GM10847 (cell line): Measurements from ENCODE around the gene TAP1.

Source experiments
- POLR2A ChIP-seq: IDR thresholded peaks from 2 replicates; pipeline ENCODE4 v1.6.1; 2011; ENCODE audit not compliant: insufficient read length; ENCODE audit errors: extremely low read depth

TAP1 gene

GRCh38 chr6:32867554-32868256, 14.2 kb upstream of the TAP1 start:
- no peak for TF ChIP-seq POLR2A

GRCh38 chr6:32867022-32867477, 13.5 kb upstream of the TAP1 start:
- TF ChIP-seq POLR2A = no peak

- no peak for TF ChIP-seq POLR2A
Measured at GRCh38 chr6:32865724-32866443, 12.4 kb upstream of the TAP1 start.

GRCh38 chr6:32862725-32863124, 9.2 kb upstream of the TAP1 start:
- no peak for TF ChIP-seq POLR2A

- TF ChIP-seq POLR2A = no peak
Measured at GRCh38 chr6:32860674-32861073, 7.2 kb upstream of the TAP1 start.

- TF ChIP-seq POLR2A = no peak
Measured at GRCh38 chr6:32858194-32858593, 4.7 kb upstream of the TAP1 start.

GRCh38 chr6:32857156-32857891, 3.8 kb upstream of the TAP1 start:
- TF ChIP-seq POLR2A = no peak

- no peak for TF ChIP-seq POLR2A
Measured at GRCh38 chr6:32855467-32856174, 2.1 kb upstream of the TAP1 start.

- TF ChIP-seq POLR2A = no peak
Measured at GRCh38 chr6:32854376-32855178, 1.1 kb upstream of the TAP1 start.

GRCh38 chr6:32852844-32853540, 512 bp downstream of the TAP1 start:
- no peak for TF ChIP-seq POLR2A

GRCh38 chr6:32852018-32852843, 1.3 kb downstream of the TAP1 start:
- TF ChIP-seq POLR2A = no peak

GRCh38 chr6:32851025-32851424, 2.5 kb downstream of the TAP1 start:
- TF ChIP-seq POLR2A = no peak

GRCh38 chr6:32849126-32849525, 4.4 kb downstream of the TAP1 start:
- TF ChIP-seq POLR2A = no peak
